H1 (cell line): Measurements from ENCODE around the gene TTLL9. TPM values are rescaled to one million over a fixed set of nuclear protein-coding genes. Genes with fewer than 3 reads are reported as not detected.

ENCODE experiments used
- CTCF ChIA-PET: fragments of 300-600 bp; sonication (Branson Sonifier 250); formaldehyde crosslinking; loops from one replicate; lab custom pipeline; 2021; ENCODE audit not compliant: partially characterized antibody; lab: Charles Lee
- POLR2A ChIA-PET: fragments of 300-600 bp; sonication (Branson Sonifier 250); formaldehyde crosslinking; loops from one replicate; lab custom pipeline; 2021; ENCODE audit warnings: inconsistent platforms; ENCODE audit not compliant: partially characterized antibody; lab: Charles Lee
- DNase-seq, 2 experiments: peaks; one replicate each; pipeline versions ENCODE4 v3.0.0 to v3.0.0-alpha.2; 2010 to 2022; ENCODE audit warnings: low spot score in 2 of 2, low read depth in 1 of 2, mixed read lengths in 1 of 2
- FAIRE-seq: peaks from 2 replicates; lab custom pipeline; 2011; peaks lifted over from hg19 to GRCh38; lab: Jason Lieb, UNC
- H2AFZ ChIP-seq: 2 replicates; pipeline ENCODE4 v1.8.1; 2012; ENCODE audit warnings: low read length, inconsistent platforms
- H2AK5ac ChIP-seq: 2 replicates; pipeline ENCODE4 v1.6.1; 2013; ENCODE audit warnings: low read depth, low read length
- H2BK120ac ChIP-seq: replicated peaks from 2 replicates; pipeline ENCODE3; 2013; ENCODE audit warnings: low read depth, low read length, inconsistent platforms
- H2BK12ac ChIP-seq: 2 replicates; pipeline ENCODE4 v1.6.1; 2013; ENCODE audit warnings: low read depth, low read length
- H2BK15ac ChIP-seq: 2 replicates; pipeline ENCODE4 v1.6.1; 2013; ENCODE audit warnings: low read length
- H2BK20ac ChIP-seq: 2 replicates; pipeline ENCODE4 v1.6.1; 2013; ENCODE audit warnings: low read length
- H2BK5ac ChIP-seq: 2 replicates; pipeline ENCODE4 v1.6.1; 2013; ENCODE audit warnings: low read depth, low read length
- H3K14ac ChIP-seq: 2 replicates; pipeline ENCODE4 v1.6.1; 2013; ENCODE audit warnings: inconsistent platforms; ENCODE audit not compliant: insufficient read length
- H3K18ac ChIP-seq: 2 replicates; pipeline ENCODE4 v1.6.1; 2013; ENCODE audit warnings: low read length; ENCODE audit errors: extremely low read depth
- H3K23ac ChIP-seq: 2 replicates; pipeline ENCODE4 v1.6.1; 2013; ENCODE audit warnings: inconsistent platforms; ENCODE audit not compliant: insufficient read length
- H3K23me2 ChIP-seq: 2 replicates; pipeline ENCODE4 v1.6.1; 2013; ENCODE audit warnings: low read depth, low read length
- H3K27ac ChIP-seq: 2 replicates; pipeline ENCODE4 v1.6.1; 2011; ENCODE audit warnings: low read depth, low read length, inconsistent platforms
- H3K27me3 ChIP-seq, 4 experiments: replicated peaks in 1 of 4; 1 replicate in 1 of 4; 2 replicates in 3 of 4; pipeline versions ENCODE4 v1.6.1 to v1.8.1; 2011 to 2013; ENCODE audit warnings: low read length in 3 of 4, mild to moderate bottlenecking in 3 of 4, inconsistent platforms in 2 of 4, mixed read lengths in 2 of 4, moderate library complexity in 1 of 4; ENCODE audit not compliant: control insufficient read depth in 3 of 4, insufficient read depth in 3 of 4; ENCODE audit errors: extremely low read depth in 1 of 4
- H3K36me3 ChIP-seq, 4 experiments: 2 replicates each; pipeline versions ENCODE4 v1.6.1 to v1.8.1; 2011 to 2013; ENCODE audit warnings: mild to moderate bottlenecking in 4 of 4, low read length in 3 of 4, moderate library complexity in 2 of 4, control low read depth in 1 of 4, inconsistent platforms in 1 of 4; ENCODE audit not compliant: insufficient read depth in 4 of 4, control insufficient read depth in 2 of 4
- H3K4ac ChIP-seq: replicated peaks from 2 replicates; pipeline ENCODE3; 2013; ENCODE audit warnings: low read length, low read depth, mixed read lengths, inconsistent platforms; ENCODE audit not compliant: insufficient read length
- H3K4me1 ChIP-seq, 4 experiments: replicated peaks in 1 of 4; 1 replicate in 1 of 4; 2 replicates in 3 of 4; pipeline versions ENCODE4 v1.6.1 to v1.8.1; 2011 to 2013; ENCODE audit warnings: low read length in 3 of 4, inconsistent platforms in 2 of 4, mixed read lengths in 1 of 4; ENCODE audit not compliant: insufficient read depth in 4 of 4, control insufficient read depth in 3 of 4
- H3K4me2 ChIP-seq, 2 experiments: 2 replicates each; pipeline versions ENCODE4 v1.6.1 to v1.8.1; 2011 to 2013; ENCODE audit warnings: low read depth in 2 of 2, low read length in 2 of 2, control low read depth in 1 of 2, inconsistent platforms in 1 of 2, mild to moderate bottlenecking in 1 of 2; ENCODE audit not compliant: insufficient read depth in 1 of 2
- H3K4me3 ChIP-seq, 4 experiments: fragments of 200-600, 300-600 bp in 1 of 4; sonication (generic), shearing (Covaris generic), sonication (Bioruptor Twin) in 1 of 4; 2 replicates each; pipeline versions ENCODE4 v1.5.1 to v1.8.1; 2011 to 2016; ENCODE audit warnings: low read length in 4 of 4, low read depth in 3 of 4, control low read depth in 2 of 4, inconsistent platforms in 2 of 4, mild to moderate bottlenecking in 2 of 4, mixed read lengths in 1 of 4, moderate library complexity in 1 of 4; ENCODE audit not compliant: insufficient read depth in 2 of 4; ENCODE audit errors: extremely low read depth in 1 of 4
- H3K56ac ChIP-seq: replicated peaks from 2 replicates; pipeline ENCODE3; 2013; ENCODE audit warnings: low read depth, mild to moderate bottlenecking, mixed read lengths, low read length, inconsistent platforms; ENCODE audit not compliant: insufficient read length
- H3K79me1 ChIP-seq: 2 replicates; pipeline ENCODE4 v1.6.1; 2013; ENCODE audit warnings: low read depth, low read length, control low read depth
- H3K79me2 ChIP-seq, 2 experiments: 2 replicates each; pipeline versions ENCODE4 v1.6.1 to v1.8.1; 2012 to 2013; ENCODE audit warnings: low read length in 2 of 2, mild to moderate bottlenecking in 2 of 2, inconsistent platforms in 1 of 2; ENCODE audit not compliant: insufficient read depth in 2 of 2, control insufficient read depth in 1 of 2
- H3K9ac ChIP-seq, 4 experiments: replicated peaks in 1 of 4; 1 replicate in 1 of 4; 2 replicates in 3 of 4; pipeline versions ENCODE4 v1.6.1 to v1.8.1; 2011 to 2013; ENCODE audit warnings: low read depth in 3 of 4, low read length in 3 of 4, control low read depth in 2 of 4, mild to moderate bottlenecking in 2 of 4, moderate library complexity in 2 of 4, inconsistent platforms in 1 of 4; ENCODE audit errors: extremely low read depth in 1 of 4
- H3K9me3 ChIP-seq, 2 experiments: 2 replicates each; pipeline versions ENCODE4 v1.6.1 to v1.8.1; 2012 to 2013; ENCODE audit warnings: mild to moderate bottlenecking in 2 of 2, moderate library complexity in 2 of 2, control low read depth in 1 of 2, inconsistent platforms in 1 of 2, low read depth in 1 of 2, low read length in 1 of 2, mixed read lengths in 1 of 2; ENCODE audit not compliant: insufficient read depth in 2 of 2
- H4K20me1 ChIP-seq, 2 experiments: replicated peaks in 1 of 2; 2 replicates each; pipeline versions ENCODE3 to v1.8.1; 2011 to 2013; ENCODE audit warnings: inconsistent platforms in 2 of 2, low read length in 2 of 2, mild to moderate bottlenecking in 1 of 2; ENCODE audit not compliant: insufficient read depth in 2 of 2, control insufficient read depth in 1 of 2
- H4K5ac ChIP-seq: 2 replicates; pipeline ENCODE4 v1.6.1; 2013; ENCODE audit warnings: low read length, low read depth, mixed read lengths, inconsistent platforms; ENCODE audit not compliant: insufficient read length
- H4K8ac ChIP-seq: 2 replicates; pipeline ENCODE4 v1.8.0; 2013; ENCODE audit warnings: mild to moderate bottlenecking, moderate library complexity, low read length, inconsistent platforms; ENCODE audit not compliant: insufficient read depth; ENCODE audit errors: extremely low read depth
- H4K91ac ChIP-seq: replicated peaks from 2 replicates; pipeline ENCODE3; 2013; ENCODE audit warnings: low read length, mixed read lengths, inconsistent platforms; ENCODE audit not compliant: insufficient read length
- ASH2L ChIP-seq: fragments of 200-600, 300-600 bp; sonication (generic); IDR thresholded peaks from one replicate; pipeline ENCODE4 v1.7.1; 2017; ENCODE audit warnings: low read length
- CEBPB ChIP-seq: IDR thresholded peaks from 2 replicates; pipeline ENCODE4 v1.6.1; 2012; ENCODE audit warnings: low read depth, low read length
- SAP30 ChIP-seq: fragments of 300-600 bp; sonication (generic); IDR thresholded peaks from 2 replicates; pipeline ENCODE4 v1.7.1; 2012; ENCODE audit warnings: low read length, moderate library complexity, mild to moderate bottlenecking, inconsistent platforms; ENCODE audit not compliant: insufficient read depth, insufficient replicate concordance
- SIX5 ChIP-seq: IDR thresholded peaks from 2 replicates; pipeline ENCODE4 v1.6.1; 2011; ENCODE audit warnings: mild to moderate bottlenecking, low read depth, low read length
- SP1 ChIP-seq: IDR thresholded peaks from 2 replicates; pipeline ENCODE4 v1.6.1; 2011; ENCODE audit warnings: low read depth, low read length
- TAF7 ChIP-seq: optimal IDR thresholded peaks from 2 replicates; pipeline ENCODE3; 2011; ENCODE audit warnings: low read depth, mild to moderate bottlenecking, inconsistent platforms, low read length, moderate library complexity, borderline replicate concordance
- WGBS, 2 experiments: shearing (Covaris generic) in 1 of 2; methylation state at CpG; one replicate each; pipeline versions ENCODE4 v1.1.6 to v1.1.7; 2013 to 2015; ENCODE audit warnings: low lambda C conversion rate in 2 of 2, mixed read lengths in 2 of 2, inconsistent platforms in 1 of 2, low coverage in 1 of 2, missing lambda C conversion rate in 1 of 2; ENCODE audit not compliant: insufficient replicate concordance in 2 of 2, insufficient coverage in 1 of 2, insufficient read length in 1 of 2; ENCODE audit errors: extremely low coverage in 1 of 2, missing lambda C conversion rate in 1 of 2; 5-methylcytosine and 5-hydroxymethylcytosine counted together
- polyA plus RNA-seq, 7 experiments: library from polyadenylated mRNA; depleted of rRNA in 3 of 7; stranded (reverse) in 5 of 7; unstranded in 2 of 7; fragments of >200 nt in 5 of 7; fragments of 200-250 nt in 2 of 7; gene quantifications; 1 replicate in 5 of 7; 2 replicates in 1 of 7; 4 replicates in 1 of 7; pipeline versions ENCODE4 v1.2.1 to v1.2.3, GENCODE V29; 2011 to 2013; ENCODE audit warnings: missing spikeins in 2 of 7, mixed read lengths in 2 of 7
- total RNA-seq: library from RNA; stranded (reverse); fragmentation: NEBNext Ultra II Directional; extraction: Animal tissue kit (Norgen Biotek cat#: 25700); gene quantifications from 2 replicates; pipeline ENCODE4 v1.2.1, GENCODE V29; 2021
- TF ChIP-seq, protein P1 (sequence below), 3 experiments: IDR thresholded peaks; 1 replicate in 2 of 3; 2 replicates in 1 of 3; pipeline versions ENCODE4 v1.5.1 to v1.6.1; 2011; ENCODE audit warnings: low read length in 3 of 3, mild to moderate bottlenecking in 3 of 3, inconsistent platforms in 2 of 3, low read depth in 1 of 3, moderate library complexity in 1 of 3; ENCODE audit not compliant: insufficient read depth in 1 of 3; ENCODE audit errors: control extremely low read depth in 1 of 3
- TF ChIP-seq, protein P2 (sequence below): IDR thresholded peaks from 2 replicates; pipeline ENCODE4 v1.6.1; 2011; ENCODE audit warnings: low read depth, mild to moderate bottlenecking, low read length; ENCODE audit not compliant: insufficient read depth

TTLL9 gene
- total and polyA plus RNA-seq, 2 of the 8 experiments (the other 6 are each of a cell fraction or from before 2014, with no cell fraction given), result 0.06 TPM; not detected in 1

DNA sequence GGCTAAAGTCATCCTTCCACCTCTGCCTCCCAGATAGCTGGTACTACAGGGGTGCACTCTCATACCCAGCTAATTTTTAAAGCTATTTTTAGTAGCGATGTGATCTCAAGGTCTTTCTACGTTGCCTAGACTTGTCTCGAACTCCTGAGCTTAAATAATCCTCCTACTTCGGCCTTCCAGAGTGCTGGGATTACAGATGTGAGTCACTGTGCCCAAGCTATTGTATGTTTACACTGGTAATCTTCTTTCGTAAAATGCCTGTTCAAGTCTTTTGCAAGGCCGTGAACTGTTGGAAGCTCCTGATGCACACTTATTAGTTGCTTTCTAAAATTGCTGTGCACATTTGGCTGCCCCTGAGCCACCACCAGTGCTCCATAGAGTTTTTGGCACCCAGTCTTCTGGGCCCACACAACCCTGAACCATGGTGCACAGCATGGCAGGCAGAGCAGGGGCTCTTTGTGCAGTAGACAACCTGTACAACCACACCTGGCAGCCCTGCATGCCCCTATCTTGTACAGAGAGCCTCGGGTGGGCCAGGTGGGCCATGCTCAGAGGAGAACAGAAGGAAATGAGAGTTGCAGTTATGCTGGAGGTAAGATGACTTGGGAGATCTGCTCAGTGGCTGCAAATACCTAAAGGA, 48.2 kb downstream of the TTLL9 start:
- H2AK5ac ChIP-seq, result no peak overlapping the region
- H3K23me2 ChIP-seq, result no peaks in the 10 kb centered on the region
- H3K14ac ChIP-seq, result no peak overlapping the region
- no peak overlapping the region for H2AFZ ChIP-seq
- no peak overlapping the region for H3K4me2 ChIP-seq
- no peaks in the 10 kb centered on the region for H3K9me3 ChIP-seq
- no peaks in the 10 kb centered on the region for H3K36me3 ChIP-seq
- H3K79me2 ChIP-seq, result no peaks in the 10 kb centered on the region
- no peak overlapping the region for H3K18ac ChIP-seq
- H3K27me3 ChIP-seq, result no peaks in the 10 kb centered on the region
- TF ChIP-seq, protein P1, sequence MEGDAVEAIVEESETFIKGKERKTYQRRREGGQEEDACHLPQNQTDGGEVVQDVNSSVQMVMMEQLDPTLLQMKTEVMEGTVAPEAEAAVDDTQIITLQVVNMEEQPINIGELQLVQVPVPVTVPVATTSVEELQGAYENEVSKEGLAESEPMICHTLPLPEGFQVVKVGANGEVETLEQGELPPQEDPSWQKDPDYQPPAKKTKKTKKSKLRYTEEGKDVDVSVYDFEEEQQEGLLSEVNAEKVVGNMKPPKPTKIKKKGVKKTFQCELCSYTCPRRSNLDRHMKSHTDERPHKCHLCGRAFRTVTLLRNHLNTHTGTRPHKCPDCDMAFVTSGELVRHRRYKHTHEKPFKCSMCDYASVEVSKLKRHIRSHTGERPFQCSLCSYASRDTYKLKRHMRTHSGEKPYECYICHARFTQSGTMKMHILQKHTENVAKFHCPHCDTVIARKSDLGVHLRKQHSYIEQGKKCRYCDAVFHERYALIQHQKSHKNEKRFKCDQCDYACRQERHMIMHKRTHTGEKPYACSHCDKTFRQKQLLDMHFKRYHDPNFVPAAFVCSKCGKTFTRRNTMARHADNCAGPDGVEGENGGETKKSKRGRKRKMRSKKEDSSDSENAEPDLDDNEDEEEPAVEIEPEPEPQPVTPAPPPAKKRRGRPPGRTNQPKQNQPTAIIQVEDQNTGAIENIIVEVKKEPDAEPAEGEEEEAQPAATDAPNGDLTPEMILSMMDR (IDR thresholded peaks at IDR 0.05; ENCODE audit: control extremely low read depth in 1 of 3, insufficient read depth in 1 of 3, low read depth in 1 of 3, low read length in 3 of 3), result no peak
- TF ChIP-seq CEBPB (no peak), ASH2L (no peak), SP1 (no peak), SIX5 (no peak), TAF7 (no peak), SAP30 (no peak)
- TF ChIP-seq, protein P2, sequence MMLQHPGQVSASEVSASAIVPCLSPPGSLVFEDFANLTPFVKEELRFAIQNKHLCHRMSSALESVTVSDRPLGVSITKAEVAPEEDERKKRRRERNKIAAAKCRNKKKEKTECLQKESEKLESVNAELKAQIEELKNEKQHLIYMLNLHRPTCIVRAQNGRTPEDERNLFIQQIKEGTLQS, result no peak
- H3K4me1 ChIP-seq, result peaks cover 3 to 24% (median 17%) of the 10 kb centered on the region in 4 experiments
- H4K5ac ChIP-seq, result no peak overlapping the region
- H3K27ac ChIP-seq, result no peak overlapping the region
- H3K9ac ChIP-seq, result no peak overlapping the region
- no peaks in the 10 kb centered on the region for H3K79me1 ChIP-seq
- H3K4me3 ChIP-seq, result no peak overlapping the region
- peak overlapping the region; percentile 65; the same call in 1 of the 2 replicates for H2BK15ac ChIP-seq
- H3K23ac ChIP-seq, result no peak overlapping the region
- no peak overlapping the region for H3K4ac ChIP-seq
- no peak overlapping the region for H2BK12ac ChIP-seq
- no peaks in the 10 kb centered on the region for H4K20me1 ChIP-seq
- no peak for DNase-seq
- 86% methylated on average over 7 of the region's 7 CpGs; no CpG with 5 or more reads in 1 of the 2 experiments for WGBS, 2 experiments
- no peak for FAIRE-seq
- ChIA-PET CTCF (interaction anchor here (0.6 to 3.0 kb wide), 15 partner anchors 13 to 80 kb away, joined by 3 to 19 read pairs (median 4); partner anchors contain the start of gene PDRG1), POLR2A (interaction anchor here (1.8 to 2.0 kb wide), 2 partner anchors 8 to 12 kb away, joined by 6 to 9 read pairs; no protein-coding TSS in a partner anchor)
- no peak overlapping the region for H3K56ac ChIP-seq
- H2BK120ac ChIP-seq, result no peak overlapping the region
- H2BK5ac ChIP-seq, result no peak overlapping the region
- H4K8ac ChIP-seq, result no peak overlapping the region
- no peak overlapping the region for H4K91ac ChIP-seq
- H2BK20ac ChIP-seq, result no peak overlapping the region
